ENCODE data around the gene ANO10. TPM values are rescaled to one million over a fixed set of nuclear protein-coding genes. Genes with fewer than 3 reads are reported as not detected.

The ANO10 gene
- polyA plus RNA-seq, 1 donor from 2014 or later: 11.1 TPM

DNA sequence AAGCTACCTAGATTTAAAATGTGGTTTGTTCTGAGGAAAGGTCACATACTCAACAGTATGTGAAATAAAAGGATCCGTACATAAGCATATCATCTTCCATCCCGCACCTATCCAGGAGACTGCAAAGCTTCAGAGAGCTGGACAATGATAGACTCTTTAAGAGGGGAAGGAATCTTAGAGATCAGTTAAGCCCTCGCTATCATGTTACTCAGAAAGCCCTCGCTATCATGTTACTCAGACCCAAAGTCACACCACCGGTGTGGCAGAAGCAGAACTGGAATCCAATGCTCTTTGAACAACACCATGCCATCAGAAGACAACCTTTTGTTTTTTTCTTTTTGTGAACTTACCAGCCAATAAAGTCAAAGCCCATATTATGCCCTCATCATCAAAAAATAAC, 5.8 kb downstream of the ANO10 start:
- Histone ChIP-seq H3F3A (ENCODE audit: insufficient read depth, low read length, poor library complexity, severe bottlenecking) (no peaks in the 10 kb centered on the region), H3K27me3 (ENCODE audit: insufficient read depth, low read depth, low read length) (no peaks in the 10 kb centered on the region), H3K9ac (ENCODE audit: low read length) (no peak overlapping the region), H3K9me3 (ENCODE audit: low read length) (no peaks in the 10 kb centered on the region), H2AFZ (ENCODE audit: low read depth, low read length) (no peak overlapping the region), H3K79me2 (replicated peaks; ENCODE audit: insufficient read depth, low read length) (no peaks in the 10 kb centered on the region), H3K4me3 (ENCODE audit: low read length) (no peak overlapping the region), H3K27ac (ENCODE audit: low read length) (no peak overlapping the region), H3K9me2 (ENCODE audit: insufficient read depth, low read length) (no peaks in the 10 kb centered on the region), H3K4me2 (ENCODE audit: low read length) (no peak overlapping the region), H3K36me3 (ENCODE audit: insufficient read depth, low read length) (no peaks in the 10 kb centered on the region), H4K20me1 (ENCODE audit: insufficient read depth) (no peaks in the 10 kb centered on the region)
- TF ChIP-seq SMC3 (conservative IDR thresholded peaks at IDR 0.05; ENCODE audit: poor library complexity): no peak
- TF ChIP-seq POLR2AphosphoS5 (IDR thresholded peaks at IDR 0.05): no peak
- no peak for TF ChIP-seq EZH2 (IDR thresholded peaks at IDR 0.05; ENCODE audit: borderline replicate concordance, insufficient read depth, low read length, poor library complexity, severe bottlenecking)
- no peak for TF ChIP-seq TAF1 (IDR thresholded peaks at IDR 0.05; ENCODE audit: low read depth)
- no peak for TF ChIP-seq EP300 (conservative IDR thresholded peaks at IDR 0.05; ENCODE audit: poor library complexity, severe bottlenecking)

DNA sequence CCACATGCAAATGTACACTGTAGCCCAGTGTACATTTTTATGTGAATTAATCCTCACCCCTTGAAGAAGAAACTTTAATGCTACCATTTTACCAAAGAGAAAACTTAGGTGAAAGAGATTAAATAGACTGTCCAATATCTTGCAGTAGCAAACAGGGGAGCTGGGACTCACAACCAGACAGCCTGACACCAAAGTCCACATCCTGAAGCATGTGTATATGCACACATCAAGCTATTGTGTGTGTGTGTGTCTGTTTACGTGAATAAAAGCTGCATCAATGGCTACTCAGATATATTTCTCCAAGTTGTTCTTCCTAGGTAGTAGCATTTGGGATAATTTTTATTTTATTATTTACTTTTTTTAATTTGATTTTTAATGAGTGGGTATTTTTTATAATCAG, 6.7 kb downstream of the ANO10 start:
- H3K4me2 ChIP-seq (ENCODE audit: low read length): no peak overlapping the region
- H3K9ac ChIP-seq (ENCODE audit: low read length): no peak overlapping the region
- no peaks in the 10 kb centered on the region for H3F3A ChIP-seq (ENCODE audit: insufficient read depth, low read length, poor library complexity, severe bottlenecking)
- no peaks in the 10 kb centered on the region for H3K36me3 ChIP-seq (ENCODE audit: insufficient read depth, low read length)
- H3K9me2 ChIP-seq (ENCODE audit: insufficient read depth, low read length): no peaks in the 10 kb centered on the region
- no peaks in the 10 kb centered on the region for H3K9me3 ChIP-seq (ENCODE audit: low read length)
- H3K27ac ChIP-seq (ENCODE audit: low read length): no peak overlapping the region
- no peak overlapping the region for H3K4me3 ChIP-seq (ENCODE audit: low read length)
- no peaks in the 10 kb centered on the region for H3K27me3 ChIP-seq (ENCODE audit: insufficient read depth, low read depth, low read length)
- H4K20me1 ChIP-seq (ENCODE audit: insufficient read depth): no peaks in the 10 kb centered on the region
- no peak for TF ChIP-seq RAD21 (conservative IDR thresholded peaks at IDR 0.05)
- no peak for TF ChIP-seq REST (IDR thresholded peaks at IDR 0.05; ENCODE audit: borderline replicate concordance)
- TF ChIP-seq POLR2AphosphoS5 (IDR thresholded peaks at IDR 0.05): no peak
- no peak for TF ChIP-seq SMC3 (conservative IDR thresholded peaks at IDR 0.05; ENCODE audit: poor library complexity)
- TF ChIP-seq EZH2 (IDR thresholded peaks at IDR 0.05; ENCODE audit: borderline replicate concordance, insufficient read depth, low read length, poor library complexity, severe bottlenecking): no peak
- TF ChIP-seq EP300 (conservative IDR thresholded peaks at IDR 0.05; ENCODE audit: poor library complexity, severe bottlenecking): no peak
- TF ChIP-seq, protein P1, sequence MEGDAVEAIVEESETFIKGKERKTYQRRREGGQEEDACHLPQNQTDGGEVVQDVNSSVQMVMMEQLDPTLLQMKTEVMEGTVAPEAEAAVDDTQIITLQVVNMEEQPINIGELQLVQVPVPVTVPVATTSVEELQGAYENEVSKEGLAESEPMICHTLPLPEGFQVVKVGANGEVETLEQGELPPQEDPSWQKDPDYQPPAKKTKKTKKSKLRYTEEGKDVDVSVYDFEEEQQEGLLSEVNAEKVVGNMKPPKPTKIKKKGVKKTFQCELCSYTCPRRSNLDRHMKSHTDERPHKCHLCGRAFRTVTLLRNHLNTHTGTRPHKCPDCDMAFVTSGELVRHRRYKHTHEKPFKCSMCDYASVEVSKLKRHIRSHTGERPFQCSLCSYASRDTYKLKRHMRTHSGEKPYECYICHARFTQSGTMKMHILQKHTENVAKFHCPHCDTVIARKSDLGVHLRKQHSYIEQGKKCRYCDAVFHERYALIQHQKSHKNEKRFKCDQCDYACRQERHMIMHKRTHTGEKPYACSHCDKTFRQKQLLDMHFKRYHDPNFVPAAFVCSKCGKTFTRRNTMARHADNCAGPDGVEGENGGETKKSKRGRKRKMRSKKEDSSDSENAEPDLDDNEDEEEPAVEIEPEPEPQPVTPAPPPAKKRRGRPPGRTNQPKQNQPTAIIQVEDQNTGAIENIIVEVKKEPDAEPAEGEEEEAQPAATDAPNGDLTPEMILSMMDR (IDR thresholded peaks at IDR 0.05; ENCODE audit: poor library complexity, severe bottlenecking): no peak
- TF ChIP-seq TAF1 (IDR thresholded peaks at IDR 0.05; ENCODE audit: low read depth): no peak
- TF ChIP-seq MXI1 (conservative IDR thresholded peaks at IDR 0.05; ENCODE audit: poor library complexity, severe bottlenecking): no peak
- H2AFZ ChIP-seq (ENCODE audit: low read depth, low read length): no peak overlapping the region
- H3K79me2 ChIP-seq (replicated peaks; ENCODE audit: insufficient read depth, low read length): no peaks in the 10 kb centered on the region

All from neural cell (in vitro differentiated cells).